DMS79 treated with DMSO at 0.1 percent for 48 hours (cell line): ENCODE measurements around the gene CCN5.
"Not testable (repeated sequence)": the region's sequence is repeated elsewhere in the genome, so short reads cannot be mapped to it uniquely, and the experiment has no call there.

Source experiments
- DNase-seq: peaks from one replicate; lab custom pipeline; 2025; lab: John Stamatoyannopoulos, UW

Gene CCN5

DNA sequence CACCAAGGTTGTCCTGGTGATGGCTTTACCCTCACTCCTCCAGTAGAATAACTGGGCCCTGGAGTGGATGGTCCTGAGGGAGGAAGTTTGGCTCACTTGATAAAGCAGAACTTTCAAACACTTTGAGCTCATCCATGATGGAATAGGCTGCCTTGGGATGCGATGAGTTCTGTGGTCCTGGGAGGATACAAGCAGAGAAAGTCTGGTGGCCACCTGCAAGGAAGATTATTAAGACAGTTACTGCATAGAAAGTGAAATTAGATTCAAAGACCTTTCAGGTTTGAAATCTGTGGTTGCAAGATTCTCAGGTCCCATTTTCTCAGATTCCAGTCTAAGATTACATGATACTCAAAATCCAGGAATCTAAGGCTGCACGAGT is 19.9 kb upstream of the CCN5 start:
- no peak for DNase-seq

DNA sequence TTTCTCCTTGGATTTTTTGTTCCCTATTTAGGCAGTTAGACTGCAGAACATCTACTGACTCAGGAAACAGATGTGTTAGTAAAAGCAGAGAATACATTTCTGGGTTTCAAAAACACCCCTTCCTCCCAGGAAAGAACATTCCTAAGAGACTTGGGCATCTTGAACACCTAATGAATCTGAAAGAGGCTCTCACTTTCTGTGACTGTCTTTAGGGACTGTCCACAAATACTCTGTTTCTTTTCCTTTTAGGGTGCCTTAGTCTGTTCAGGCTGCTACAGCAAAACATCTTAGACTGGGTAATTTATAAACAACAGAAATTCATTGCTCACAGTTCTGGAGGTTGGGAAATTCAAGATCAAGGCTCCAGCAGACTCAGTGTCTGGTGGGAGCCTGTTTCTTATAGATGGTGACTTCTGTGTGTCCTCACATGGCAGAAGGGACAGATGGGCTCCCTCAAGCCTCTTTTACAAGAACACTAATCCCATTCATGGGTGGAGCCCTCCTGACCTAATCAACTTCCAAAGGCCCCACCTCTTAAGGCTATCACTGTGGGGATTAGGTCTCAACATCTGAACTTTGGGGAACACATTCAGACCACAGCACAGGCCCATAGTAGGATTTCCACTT is 19.4 kb upstream of the CCN5 start:
- DNase-seq: no peak

DNA sequence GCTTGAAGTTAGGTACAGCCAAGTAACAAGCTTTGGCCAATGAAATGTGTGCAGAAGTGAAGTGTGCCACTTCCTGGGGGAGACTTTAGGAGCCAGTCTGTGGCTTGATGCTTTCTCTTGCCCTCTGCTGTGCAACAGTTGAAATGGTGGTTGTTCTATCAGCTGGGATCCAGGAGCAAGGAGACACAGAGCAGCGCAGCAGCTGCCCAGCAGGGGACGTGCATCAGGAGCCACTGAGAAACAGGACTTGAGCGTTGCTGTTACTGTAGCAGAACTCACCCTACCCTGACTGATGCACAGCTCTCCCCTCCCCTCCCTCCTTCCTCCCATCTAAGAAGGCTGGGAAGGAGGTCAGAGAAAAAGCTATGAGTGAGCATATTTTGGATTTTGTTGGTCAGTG is 18.9 kb upstream of the CCN5 start:
- no peak for DNase-seq

DNA sequence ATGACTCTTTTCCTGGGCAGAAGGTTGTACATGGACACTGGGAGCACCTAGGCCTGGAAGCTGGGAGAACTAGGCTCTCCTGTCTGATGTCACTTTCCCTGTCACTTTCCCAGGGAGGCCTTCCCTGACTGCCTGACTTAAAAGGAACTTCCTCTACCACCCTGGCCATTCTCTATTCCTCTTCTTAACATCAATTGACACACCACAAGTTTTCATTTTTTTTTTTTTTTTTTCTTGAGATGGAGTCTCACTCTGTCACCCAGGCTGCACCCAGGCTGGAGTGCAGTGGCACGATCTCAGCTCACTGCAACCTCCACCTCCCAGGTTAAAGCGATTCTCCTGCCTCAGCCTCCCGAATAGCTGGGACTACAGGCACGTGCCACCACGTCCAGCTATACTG is 18.1 kb upstream of the CCN5 start:
- not testable (repeated sequence) for DNase-seq

DNA sequence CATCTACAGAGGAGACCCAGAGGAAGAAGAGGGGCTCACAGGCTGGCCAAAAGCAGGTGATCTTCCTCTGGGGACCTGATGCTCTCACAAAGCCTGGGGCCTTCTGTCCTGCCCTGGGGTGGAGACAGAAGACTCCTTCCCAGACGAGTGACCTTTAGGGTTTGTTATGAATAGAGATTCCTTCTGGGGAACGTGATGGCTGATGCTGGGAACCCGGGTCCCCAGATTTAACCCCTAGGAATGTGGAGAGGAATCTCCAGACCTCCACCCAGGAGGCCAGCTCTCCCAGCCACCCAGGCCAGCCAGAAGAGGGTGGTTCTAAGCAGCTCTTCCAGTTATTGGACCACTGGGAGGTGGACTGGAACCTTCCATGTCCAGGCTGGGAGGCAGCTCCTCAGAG is 16.8 kb upstream of the CCN5 start:
- no peak for DNase-seq

DNA sequence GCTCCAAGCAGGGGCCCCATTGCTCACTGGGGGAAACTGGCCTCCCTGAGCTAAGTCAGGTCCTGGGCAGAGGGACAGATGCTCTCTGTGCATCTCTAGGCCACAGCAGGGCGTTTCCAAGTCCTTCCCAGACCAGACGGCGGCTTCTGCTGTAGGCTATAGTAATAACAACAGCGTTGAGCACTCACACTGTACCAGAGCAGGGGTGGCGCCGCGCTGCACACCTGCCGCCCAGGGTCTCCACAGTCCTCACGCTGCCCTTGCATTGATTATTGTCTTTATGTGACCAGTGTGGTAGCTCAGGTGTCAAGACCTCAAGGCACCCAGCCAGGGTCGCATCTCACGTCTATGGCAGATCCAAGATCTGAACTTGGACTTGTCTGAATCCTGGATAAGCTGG is 14.9 kb upstream of the CCN5 start:
- DNase-seq: no peak

DNA sequence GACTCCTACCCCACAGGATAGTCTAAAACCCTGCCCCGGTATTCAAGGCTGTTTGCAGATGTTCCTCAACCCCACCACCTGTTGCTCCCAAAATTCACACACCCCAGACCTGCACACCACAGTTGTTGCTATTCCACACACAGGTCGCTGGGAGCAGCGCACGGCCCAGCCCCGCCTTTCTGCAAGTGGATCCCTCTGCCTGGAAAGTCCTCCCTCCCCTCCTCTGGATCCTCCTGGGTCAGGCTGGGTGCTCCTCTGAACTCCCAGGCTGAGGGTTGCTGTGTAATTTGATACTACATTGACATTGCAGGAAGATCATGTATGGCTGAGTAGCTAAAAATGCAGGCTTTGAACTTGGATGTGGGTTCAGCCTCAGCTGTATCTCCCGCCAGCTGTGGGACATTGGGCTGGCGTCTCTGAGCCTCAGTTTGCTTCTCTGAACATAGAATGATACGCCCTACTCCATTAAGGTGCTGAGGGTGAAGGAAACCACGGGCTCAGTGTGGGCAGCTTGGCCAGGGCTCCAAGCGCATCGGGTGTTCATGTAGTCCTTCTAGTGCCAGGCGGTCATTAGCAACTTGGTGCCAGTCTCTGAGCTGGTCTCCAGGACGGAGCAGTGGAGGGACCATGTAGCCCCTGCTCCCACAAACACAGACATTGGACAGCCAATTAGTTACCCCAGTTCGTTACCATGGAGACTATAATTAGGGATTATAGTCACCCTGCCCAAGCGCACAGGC is 13.9 kb upstream of the CCN5 start:
- no peak for DNase-seq

DNA sequence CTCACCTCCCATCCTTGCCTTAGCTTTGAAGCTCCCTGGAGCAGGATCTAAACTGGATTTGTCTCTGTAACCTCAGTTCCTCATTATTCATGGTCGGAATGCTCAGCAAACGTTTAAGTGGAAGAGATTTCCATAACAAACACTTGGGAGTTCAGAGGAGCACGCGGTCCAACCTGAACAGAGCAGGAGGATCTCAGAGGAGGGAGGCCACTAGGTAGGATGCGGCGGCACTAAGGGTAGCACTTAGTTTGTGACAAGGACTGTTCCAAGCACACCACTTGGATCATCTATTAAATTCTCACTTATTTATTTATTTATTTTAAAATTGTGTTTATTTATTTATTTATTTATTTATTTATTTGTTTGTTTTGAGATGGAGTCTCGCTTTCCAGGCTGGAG is 13.3 kb upstream of the CCN5 start:
- DNase-seq: no peak

DNA sequence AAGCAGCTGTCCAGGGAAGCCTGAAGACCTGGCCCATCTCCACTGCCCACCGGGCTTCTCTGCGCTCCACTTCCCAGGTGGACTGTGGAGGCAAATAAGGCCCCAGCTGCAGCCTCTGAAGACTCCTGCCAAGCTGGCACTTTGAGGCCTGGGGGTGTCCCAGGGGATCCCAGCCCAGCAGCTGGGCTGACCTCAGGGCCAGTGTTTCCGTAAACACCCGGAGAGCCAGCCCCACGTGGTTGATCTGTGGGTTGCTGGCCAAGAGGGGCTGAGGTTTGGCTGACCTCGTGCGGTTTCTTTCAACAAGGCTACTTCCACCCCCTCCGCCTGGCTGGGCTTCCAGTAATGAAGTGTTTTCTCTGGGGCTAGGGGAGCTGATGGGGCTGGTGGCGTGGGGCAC is 12.4 kb upstream of the CCN5 start:
- no peak for DNase-seq

DNA sequence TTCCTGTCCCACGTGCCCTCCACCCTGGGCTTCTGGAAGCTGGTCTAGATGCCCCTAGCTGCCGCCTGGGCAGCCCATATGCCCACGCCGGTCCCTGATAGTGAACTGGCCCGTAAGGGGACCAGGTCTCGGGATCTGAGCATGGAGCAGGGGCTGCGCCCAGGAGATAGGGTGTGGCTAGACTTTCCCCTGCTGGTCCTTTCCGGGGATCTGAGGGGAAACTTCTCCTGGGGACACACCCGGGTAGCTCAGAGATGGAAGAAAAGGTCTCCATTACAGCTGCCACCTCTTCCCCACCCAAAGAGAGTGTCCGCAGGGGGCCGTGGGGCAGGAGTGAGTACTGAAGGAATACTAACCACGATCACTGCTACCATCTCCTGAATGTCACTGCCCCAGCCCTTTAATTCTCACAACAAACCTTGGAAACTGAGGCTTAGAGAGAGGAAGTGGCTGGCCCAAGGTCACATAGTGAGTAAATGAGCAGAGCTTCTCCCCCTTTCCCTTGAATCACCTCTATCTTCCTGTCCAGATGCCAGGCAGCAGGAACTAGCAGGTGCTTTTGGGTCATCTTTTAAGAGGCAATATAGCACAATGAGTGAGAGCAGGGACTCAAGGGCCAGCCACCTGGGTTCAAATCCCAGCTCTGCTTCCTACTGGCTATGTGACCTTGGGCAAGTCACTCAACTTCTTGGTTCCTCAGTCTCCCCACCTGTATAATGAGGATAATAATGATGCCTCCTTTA is 11.8 kb upstream of the CCN5 start:
- no peak for DNase-seq

DNA sequence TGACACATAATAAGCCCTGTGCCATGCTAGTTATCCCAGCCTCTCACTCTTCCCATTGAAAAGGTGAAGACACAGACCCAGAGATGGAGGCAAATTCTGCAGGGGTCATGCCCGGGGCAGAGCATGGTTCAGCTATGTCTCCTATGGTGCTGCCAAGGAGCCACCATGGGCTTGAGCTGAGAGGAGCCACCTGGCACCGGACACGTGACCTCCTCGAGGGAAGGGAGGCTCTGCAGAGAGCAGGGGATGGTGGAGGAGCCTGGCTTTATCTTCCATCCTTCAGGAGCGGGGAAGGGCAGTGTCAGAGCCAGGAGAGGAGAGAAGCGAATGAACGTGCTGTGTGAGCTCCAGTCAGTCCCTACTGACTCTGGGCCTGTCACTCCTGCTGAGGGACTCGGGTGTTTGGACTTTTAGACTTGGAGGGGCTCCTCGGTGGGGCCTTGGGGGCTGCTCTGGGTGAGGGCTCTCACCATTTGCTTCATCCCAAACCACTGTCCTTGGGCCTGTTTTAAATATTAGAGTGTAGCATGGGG is 11.1 kb upstream of the CCN5 start:
- DNase-seq: no peak

DNA sequence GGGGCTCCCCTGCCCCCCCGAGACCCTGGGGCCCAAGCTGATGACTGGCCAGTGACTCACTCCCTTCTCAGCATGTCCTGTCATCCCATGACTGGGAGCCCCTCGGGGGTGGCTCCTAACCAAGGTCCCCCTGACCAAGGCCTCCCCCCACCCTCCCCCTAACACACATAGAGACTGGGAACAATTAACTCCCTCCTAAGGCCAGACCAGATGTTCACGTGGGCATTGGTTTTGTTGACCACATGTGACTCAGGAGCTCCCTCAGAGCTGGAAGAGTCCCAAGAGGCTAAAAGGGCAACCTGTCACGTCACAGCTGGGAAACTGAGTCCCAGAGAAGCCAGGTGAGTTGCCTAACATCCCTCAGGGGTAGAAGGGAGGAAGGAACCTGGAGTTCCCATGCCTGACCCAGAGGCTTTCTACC is 10.6 kb upstream of the CCN5 start:
- DNase-seq: no peak

DNA sequence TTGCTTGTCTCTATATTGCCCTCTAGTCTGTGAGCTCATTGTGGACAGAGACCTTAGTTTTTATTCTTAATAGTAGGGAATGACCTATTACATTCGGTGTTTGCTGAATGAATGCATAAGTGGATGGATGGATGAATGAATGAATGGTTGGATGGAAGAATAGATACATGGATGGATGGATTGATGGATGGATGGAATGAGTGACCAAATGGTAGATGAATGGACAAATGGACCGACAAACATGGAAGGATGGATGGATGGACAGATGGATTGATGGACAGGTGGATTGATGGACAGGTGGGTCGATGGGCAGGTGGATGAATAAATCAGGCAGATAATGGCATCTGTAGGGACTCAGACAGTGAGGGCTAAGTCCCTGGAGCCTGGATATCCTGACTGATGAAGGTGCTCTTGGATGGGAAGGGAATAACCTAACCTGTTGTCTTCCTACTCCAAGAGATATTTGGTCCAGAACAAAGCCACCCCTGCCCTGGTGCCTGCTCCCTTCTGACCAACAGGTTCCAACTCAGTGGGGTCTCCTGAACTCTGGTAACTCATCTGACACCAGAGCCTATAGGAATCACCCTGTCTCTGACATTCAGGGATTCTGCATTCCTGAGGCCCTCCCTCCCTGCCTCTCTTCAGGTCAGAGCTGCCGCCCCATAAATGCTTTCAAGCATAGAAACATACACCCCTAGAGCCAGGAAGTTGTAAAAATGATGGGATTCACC is 9.6 kb upstream of the CCN5 start:
- DNase-seq: no peak

DNA sequence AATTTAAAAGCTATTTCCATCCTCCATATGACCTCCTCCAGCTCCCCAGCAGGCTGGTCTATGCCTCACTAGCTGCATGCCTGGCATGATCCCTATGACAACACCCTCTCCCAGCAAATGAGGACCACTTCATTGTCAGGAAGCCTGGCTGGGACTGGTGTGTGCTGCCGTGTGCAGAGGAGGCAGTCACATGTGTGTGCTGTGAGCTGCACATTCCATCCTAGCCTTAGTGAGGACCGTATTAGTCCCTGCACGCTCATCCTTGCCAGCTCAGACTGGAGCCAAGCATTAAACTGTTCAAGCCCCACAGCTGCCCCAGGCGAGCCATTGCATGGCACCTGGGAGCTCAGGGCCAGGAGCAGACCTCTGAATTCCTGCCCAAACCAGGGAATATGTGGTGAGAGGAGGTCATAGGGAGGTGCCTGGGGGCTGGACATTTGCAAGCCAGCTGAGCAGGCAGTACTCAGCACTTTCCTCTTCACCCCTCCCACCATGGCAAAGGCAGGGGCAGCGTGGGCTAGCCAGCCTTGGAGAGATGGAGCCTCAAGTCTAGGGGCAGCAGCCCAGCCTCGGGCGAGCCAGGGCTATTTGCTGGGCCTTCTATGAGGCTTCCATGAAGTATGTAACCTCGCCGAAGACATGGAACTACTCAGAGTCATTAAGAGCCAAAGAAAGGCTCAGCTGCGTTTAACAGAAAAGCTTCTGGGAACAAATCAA is 8.7 kb upstream of the CCN5 start:
- peak; percentile 11 for DNase-seq

DNA sequence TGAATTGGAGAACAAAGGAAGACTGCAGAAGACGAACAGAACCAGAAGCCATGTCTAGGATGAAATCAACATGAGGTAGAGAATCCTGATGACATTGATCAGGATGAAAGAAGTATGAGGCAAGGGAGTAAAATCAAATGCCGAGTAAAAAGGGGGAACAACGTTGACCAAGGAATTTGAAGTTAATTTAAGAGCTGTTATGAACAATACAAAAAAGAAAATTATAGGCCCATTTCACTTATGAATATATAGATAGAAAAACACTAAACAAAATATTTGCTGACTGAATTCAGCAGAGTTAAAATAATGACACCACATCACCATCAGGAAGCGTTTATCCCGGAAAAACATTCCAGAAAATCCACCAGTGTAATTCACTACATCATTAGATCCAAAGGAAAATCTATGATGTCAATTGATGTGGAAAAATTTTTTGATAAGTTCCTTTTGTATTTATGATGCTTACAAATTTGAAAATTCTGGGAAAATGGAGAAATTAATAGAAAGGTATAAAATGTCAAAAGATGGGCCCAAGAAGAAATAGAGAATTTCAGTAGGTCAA is 8.1 kb upstream of the CCN5 start:
- DNase-seq: no peak

DNA sequence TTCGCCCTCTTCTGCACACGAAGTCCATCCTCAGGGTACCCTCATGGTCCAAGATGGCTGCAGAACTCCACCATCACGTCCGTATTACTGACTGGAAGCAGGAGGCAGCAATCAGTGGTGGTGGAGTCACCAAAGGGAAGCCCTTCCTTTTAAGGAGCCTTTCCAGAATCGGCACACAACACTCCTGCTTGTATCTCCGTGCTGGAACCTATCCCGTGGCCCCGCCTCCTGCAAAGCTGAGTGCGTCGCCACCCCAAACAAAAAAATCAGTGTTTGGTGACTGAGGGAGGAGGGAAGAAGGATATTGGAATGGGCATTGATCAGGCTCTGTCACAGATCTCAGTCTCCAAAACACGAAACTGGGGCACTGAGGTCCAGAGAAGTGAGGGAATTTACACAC is 5.8 kb upstream of the CCN5 start:
- no peak for DNase-seq

DNA sequence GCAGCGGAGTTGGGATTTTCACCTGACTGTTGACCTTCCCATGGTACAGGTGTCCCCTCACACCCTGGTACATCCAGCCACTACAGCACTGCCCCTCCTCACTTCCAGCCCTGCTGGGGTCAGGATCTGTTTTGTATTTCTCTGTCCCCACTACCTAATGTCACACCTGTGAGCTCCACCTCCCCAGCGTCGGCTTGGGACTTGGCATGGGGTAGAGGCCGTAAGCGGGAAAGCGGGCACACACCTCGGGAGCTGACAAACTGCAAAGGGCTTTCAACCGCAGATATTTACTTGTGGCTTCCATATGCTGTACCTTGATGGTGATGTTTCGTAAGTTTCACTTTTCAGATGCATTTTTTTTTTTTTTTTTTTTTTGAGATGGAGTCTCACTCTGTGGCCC is 5.4 kb upstream of the CCN5 start:
- DNase-seq: no peak

DNA sequence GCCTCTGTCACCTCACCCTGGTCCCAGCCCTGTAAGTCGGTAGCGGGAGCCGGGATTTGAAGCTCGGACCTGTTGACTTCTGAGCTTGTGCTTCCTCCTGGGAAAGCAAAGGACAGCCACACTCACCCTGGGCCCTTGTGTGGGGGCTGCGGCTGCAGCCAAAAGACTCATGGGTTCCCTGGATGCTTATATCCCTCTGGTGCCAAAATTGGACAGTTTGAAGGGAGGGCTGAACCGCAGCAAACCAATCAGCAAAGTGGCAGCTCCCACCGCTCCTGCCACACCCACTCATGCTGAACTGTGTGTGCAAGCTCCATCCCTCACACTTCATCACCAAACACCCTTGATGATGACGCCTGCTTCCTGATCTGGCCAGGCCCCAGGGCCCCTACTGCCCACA is 3.9 kb upstream of the CCN5 start:
- no peak for DNase-seq

DNA sequence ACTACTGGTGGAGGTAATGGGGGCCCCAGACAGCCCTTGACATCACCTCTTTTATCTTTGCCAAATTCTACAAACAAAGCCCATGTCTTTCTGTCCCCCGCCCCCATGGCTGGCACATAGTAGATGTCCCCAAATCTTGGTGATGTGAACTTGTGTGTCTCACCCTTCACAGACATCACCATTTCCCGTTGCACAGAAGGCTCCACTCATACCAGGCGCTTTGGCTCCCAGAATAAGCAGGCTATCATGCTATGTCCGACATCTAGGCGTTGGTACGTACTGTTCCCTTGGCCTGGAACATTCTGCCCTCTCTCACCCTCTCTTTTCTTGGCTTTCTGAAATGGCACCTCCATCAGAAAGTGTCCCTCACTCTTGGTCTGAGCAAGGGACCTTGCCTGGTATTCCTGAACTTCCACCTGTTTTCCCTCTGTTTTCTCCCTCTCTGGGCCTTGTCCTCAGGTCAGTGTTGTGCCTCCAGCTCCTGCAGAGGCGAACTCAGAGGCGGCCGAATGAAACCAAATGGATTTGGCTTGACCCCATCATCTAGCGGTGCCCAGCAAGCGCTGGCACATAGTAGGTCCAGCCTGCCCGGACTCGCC is 968 bp upstream of the CCN5 start:
- no peak for DNase-seq

DNA sequence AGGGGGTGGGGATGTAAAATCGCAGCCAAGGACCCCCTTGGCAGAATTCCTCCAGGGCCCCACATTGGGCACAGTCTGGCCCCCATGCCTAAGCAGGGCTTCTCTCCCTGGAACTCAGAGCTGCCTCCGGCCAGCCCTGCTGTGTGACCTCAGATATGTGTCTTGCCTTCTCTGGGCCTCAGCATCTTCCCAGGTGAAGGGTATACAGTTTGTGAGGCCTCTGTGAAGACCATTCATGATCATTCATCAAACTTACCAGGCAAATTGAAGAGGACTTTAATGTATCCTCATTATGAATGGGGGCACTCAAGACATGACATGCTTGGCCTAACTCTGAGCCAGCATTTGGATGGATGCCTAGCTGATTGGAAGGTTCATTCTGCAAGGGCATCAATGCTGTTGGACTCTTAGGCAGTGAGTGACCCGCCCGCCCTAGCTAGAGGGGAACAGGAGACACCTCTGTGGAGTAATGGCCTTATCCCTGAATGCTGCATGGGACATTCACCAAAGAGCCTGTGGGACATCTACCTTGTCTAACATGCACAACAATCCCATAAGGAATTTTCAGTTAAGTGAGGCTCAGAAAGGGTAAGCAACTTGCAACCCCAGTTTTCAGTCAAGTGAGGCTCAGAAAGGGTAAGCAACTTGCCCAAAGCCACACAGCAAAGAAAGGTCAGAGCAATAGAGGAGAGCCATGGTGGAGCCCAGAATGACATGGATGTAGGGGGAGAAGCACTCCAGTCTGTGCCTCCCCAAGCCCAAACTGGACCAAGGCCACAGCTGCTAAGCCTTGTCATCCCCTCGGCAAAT is 535 bp downstream of the CCN5 start:
- peak; percentile 10 for DNase-seq
